SH-SY5Y (cell line): Measurements from ENCODE around the gene SLC31A1.

ENCODE experiments used
- GATA2 ChIP-seq: IDR thresholded peaks from 2 replicates; pipeline ENCODE4 v1.6.1; 2011; ENCODE audit warnings: mild to moderate bottlenecking, low read depth, low read length
- GATA3 ChIP-seq: IDR thresholded peaks from 2 replicates; pipeline ENCODE4 v1.6.1; 2011; ENCODE audit warnings: low read depth, mild to moderate bottlenecking, low read length, moderate library complexity

- no peak for TF ChIP-seq GATA3
- TF ChIP-seq GATA2 = no peak
Measured at GRCh38 chr9:113301548-113301947, 80.2 kb downstream of the SLC31A1 start.
